DOHH2 (cell line): ENCODE measurements around the gene NT5C1B.

ENCODE experiments used
- CTCF ChIP-seq: fragments of 200-600 bp; sonication (generic); IDR thresholded peaks from one replicate; pipeline ENCODE4 v1.5.1; 2014; ENCODE audit warnings: antibody characterized with exemption, mild to moderate bottlenecking, low read depth, low read length; ENCODE audit not compliant: poor library complexity, severe bottlenecking
- EZH2phosphoT487 ChIP-seq: fragments of 200-600 bp; sonication (generic); IDR thresholded peaks from 2 replicates; pipeline ENCODE4 v1.6.1; 2017; ENCODE audit warnings: borderline replicate concordance, mild to moderate bottlenecking, antibody characterized with exemption, low read length, moderate library complexity, mixed read lengths

DNA sequence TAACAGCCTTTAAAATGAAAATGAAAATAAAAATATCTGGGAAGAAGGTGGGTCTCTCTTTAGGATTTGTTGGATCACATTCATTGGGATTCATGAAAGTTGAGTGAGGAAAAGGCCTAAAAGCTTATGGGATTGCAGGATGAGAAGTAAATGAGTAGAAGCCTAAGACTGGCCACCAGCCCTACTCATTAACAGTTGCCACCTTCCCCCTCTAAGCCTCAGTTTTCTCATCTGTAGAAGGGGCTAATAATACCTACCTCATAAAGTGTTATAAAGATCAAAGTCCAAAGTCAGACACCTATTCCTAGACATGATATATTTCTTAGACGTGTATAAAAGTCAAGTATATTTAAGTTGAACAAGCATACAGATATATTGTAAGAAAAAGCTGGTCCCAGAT is 52.7 kb downstream of the NT5C1B start:
- TF ChIP-seq EZH2phosphoT487 = no peak
- no peak for TF ChIP-seq CTCF
